HG02885 (cell line): ENCODE data around the gene IFNL2.
"Not testable (repeated sequence)": the region's sequence is repeated elsewhere in the genome, so short reads cannot be mapped to it uniquely, and the experiment has no call there.

ENCODE experiments used
- ATAC-seq: cut with Tn5 transposase; IDR thresholded peaks from one replicate; pipeline ENCODE4 v1.9.1; 2021; ENCODE audit warnings: mild to moderate bottlenecking; ENCODE audit not compliant: unreplicated experiment, poor library complexity

IFNL2 gene

GRCh38 chr19:39268085-39268484, at the start of gene IFNL2:
IFNL2 (plus strand) TSS chr19:39268396; CDS start chr19:39268569, 173 bp downstream.
- ATAC-seq: not testable (repeated sequence)

DNA sequence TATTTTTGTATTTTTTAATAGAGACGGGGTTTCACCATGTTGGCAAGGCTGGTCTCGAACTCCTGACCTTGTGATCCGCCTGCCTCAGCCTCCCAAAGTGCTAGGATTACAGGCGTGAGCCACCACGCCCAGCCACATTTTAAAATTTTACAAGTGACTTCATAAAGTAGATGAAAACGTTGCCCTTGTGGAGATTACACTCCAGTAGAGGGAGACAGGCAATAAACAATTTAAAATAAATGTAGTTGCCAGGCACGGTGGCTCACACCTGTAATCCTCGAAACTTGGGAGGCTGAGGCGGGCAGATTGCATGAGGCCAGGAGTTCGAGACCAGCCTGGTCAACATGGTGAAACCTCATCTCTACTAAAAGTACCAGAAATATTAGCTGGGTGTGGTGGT, 49.1 kb upstream of the IFNL2 start:
- ATAC-seq: not testable (repeated sequence)

- no peak for ATAC-seq
These were observed 44.4 kb upstream of the IFNL2 start for GRCh38 chr19:39223703-39224279.

DNA sequence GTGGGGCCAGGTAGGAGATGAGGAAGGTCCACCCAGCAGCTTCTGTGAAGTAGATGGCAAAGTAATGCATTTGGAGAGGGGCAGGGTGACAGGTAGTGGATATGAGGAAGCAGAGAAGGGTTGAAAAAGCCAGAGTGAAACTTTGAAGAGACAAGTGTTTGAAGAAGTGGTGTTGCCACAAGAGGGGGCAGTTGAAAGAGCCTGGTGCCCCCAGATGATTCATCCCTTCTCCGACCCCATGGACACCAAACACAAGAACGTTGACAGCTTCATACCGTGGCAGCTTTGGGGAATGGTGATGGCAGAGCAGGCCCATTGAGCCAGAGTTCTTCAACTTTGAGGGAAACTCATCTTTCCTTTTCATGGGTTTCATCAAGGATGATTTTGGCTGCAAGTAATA, 43.3 kb upstream of the IFNL2 start:
- no peak for ATAC-seq

- no peak for ATAC-seq
These were observed 38.0 kb upstream of the IFNL2 start for GRCh38 chr19:39230096-39230764.

DNA sequence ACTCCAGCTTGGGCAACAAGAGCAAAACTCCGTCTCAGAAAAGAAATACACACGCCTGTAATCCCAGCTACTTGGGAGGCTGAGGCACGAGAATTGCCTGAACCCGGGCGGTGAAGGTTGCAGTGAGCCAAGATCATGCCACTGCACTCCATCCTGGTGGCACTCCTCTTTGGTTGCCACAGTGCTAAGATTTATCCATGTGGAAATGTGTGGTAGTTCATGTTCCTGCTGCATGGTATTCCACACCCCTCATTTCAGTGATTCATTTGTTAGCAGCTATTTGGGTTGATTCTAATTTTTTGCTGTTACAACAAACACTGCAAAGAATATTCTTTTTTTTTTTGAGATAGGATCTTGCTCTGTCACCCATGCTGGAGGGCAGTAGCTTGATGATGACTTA, 35.5 kb upstream of the IFNL2 start:
- no peak for ATAC-seq

- no peak for ATAC-seq
These were observed 31.7 kb upstream of the IFNL2 start for GRCh38 chr19:39236527-39236926.

- ATAC-seq: peak; percentile 66
These were observed 30.7 kb upstream of the IFNL2 start for GRCh38 chr19:39237200-39238184.

DNA sequence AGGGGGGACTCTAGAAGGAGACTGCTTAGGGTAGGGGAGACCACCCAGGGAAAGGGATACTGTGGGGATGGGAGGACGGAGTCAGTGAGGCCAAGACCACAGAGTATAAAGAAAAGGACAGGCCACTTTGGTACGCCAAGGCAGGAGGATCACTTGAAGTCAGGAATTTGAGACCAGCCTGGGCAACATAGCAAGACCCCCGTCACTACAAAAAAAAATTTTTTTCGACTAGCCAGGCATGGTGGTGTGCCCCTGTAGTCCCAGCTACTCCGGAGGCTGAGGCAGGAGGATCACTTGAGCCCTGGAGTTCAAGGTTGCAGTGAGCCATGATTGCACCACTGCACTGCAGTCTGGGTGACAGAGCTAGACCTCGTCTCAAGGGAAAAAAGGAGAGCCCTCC, 30.0 kb upstream of the IFNL2 start:
- ATAC-seq: no peak

DNA sequence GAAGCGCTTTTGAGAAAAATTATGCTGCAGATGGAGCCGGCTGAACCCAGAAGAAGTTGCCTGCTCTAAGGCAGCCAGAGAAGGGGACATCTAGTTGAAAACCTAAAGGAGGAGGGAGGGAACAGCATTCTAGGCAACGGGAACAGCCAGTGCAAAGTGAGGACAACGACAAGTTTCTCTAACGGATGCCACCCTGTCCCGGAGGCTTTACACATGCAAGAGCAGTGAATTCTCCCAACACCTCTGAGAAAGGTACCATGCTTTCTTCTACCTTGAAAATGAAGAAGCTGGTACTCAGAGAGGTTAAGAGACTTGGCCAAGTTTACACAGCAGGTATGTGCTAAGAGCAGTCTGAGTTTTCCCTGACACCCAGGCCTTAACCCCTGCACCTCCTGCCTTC, 29.3 kb upstream of the IFNL2 start:
- ATAC-seq: no peak

DNA sequence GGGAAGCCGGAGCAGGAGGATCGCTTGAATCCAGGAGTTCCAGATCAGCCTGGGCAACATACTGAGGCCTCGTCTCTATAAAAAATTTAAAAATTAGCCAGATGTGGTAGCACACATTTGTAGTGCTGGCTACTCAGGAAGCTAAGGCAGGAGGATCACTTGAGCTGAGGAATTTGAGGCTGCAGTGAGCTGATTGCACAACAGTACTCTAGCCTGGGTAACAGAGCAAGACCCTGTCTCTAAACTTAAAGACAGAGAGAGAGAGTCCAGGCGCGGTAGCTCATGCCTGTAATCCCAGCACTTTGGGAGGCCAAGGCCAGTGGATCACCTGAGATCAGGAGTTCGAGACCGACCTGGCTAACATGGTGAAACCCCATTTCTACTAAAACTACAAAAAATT, 27.8 kb upstream of the IFNL2 start:
- ATAC-seq: no peak

GRCh38 chr19:39243741-39244140, 24.5 kb upstream of the IFNL2 start:
- ATAC-seq: not testable (repeated sequence)

- not testable (repeated sequence) for ATAC-seq
These were observed 23.6 kb upstream of the IFNL2 start, which contains the start of gene IFNL3 for GRCh38 chr19:39244410-39245100. IFNL3 (minus strand) TSS chr19:39245006; CDS start chr19:39244967, 39 bp downstream.

DNA sequence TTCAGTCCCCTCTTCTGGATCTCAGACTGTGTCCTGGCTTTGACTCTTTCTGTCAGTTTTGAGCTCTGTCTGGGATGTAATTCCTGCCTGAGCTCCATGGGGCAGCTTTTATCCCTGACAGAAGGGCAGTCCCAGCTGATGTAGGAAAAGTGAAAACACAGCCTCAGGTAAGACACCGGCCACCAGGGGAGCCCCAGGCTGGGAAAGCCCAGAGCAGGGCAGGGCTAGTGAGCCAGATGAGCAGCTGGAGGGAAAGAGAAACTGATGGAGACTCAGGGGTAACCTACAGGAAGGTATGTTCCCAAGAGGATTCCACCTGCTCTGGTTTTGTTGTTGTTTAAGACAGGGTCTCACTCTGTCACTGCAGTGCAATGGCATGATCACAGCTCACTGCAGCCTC, 23.0 kb upstream of the IFNL2 start:
- ATAC-seq: not testable (repeated sequence)

DNA sequence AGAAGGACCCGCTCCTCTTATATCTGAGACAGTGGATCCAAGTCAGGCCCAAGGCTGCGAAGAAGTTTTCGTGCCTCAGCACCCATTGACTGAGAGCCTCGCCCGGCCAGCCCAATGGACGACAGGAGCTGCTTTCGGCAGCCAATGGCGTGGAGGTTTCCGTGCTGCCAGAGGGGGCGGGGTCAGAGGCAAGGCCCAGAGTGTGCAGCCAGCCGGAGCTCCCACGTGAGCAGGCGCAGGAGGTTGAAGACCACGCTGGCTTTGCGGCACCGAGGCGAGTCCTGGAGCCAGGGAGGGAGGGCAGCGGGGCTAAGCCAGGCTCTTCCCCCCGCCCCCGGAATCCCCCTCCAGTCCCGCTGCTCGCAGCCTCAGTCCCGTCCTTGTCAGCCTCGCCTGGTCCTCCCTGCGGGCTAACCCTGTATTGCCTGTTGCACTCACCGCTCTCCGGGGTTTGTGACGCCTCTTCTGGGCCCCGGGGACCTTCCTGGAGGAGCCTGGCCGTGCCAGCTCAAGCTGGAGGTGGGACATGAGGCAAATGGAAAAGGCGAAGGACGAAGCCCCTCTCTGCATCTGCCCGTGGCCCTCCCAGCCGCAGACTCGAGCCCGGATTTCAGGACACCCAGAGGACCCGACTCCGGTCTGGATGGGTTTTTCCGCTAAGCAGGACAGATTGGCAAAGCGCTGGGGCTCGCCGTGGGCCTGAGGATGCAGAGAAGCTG, 21.1 kb upstream of the IFNL2 start:
- ATAC-seq: no peak

DNA sequence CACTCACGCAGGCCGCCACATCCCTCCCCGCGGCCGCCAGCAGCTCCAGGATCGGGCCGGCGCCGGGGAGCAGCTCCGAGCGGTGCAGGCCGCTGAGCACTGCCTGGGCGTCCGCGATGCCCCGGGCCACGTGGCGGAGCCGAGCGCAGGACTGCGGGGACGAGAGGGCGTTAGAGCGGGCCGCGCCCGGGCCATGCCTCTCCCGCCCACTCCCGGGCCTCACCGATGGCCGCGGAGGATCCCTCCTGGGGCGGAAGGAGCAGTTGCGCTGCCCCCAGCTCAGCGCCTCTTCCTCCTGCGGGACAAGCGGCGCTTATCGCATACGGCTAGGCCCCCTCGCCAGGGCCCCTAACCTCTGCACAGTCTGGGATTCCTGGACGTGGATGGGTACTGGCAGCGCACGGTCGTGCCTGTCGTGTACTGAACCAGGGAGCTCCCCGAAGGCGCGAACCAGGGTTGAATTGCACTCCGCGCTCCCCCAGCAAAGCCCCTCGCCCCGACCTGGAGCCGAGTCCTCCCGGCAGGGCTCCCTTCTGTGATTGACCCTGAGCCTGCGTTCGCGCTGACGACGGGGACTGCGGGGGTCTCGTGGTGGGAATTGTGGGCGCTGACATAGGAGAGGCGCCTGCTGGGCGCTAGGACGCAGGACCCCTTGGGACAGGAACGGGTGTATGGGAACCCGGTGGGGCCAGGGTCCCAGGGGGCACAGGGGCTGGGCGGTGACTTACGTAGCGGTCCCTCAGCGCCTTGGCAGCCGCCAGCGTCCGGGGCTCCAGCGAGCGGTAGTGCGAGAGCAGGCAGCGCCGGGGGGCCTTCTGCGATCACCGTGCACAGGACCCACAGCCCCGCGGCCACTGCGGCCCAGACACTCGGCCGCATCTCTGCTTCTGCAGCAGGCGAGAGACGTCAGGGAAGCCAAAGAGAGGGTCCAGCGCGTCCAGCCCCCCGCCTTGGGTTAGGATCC, 20.2 kb upstream of the IFNL2 start:
- no peak for ATAC-seq

DNA sequence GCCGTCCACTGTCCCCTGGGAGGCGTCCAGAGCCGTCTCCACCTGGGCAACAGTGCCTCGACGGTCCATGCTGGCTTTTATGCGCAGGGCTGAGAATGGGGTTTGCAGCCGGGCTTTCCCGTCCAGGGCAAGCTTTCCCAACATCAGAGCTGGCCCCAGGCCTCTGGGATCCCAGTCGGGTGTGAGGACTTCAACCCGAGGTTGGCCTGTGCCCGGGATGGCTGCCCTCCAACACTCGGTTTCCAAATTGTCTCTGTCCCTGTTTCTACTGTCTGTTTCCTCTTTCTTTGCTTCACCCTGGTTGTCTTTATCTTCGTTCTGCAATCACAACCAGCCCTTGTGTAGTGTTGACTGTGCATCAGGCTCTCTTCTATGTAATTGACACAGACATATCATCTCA, 19.4 kb upstream of the IFNL2 start, which contains the start of gene IFNL4:
Gene IFNL4, minus strand, starts transcription at position 51 of the 400 bp plus-strand sequence.
- ATAC-seq: no peak

- ATAC-seq: no peak
These were observed 17.1 kb upstream of the IFNL2 start for GRCh38 chr19:39251081-39251480.
